Bronchial epithelial cell (primary cell): ENCODE measurements around the gene RANBP1. TPM values are rescaled to one million over a fixed set of nuclear protein-coding genes. Genes with fewer than 3 reads are reported as not detected.
A peak's percentile ranks its signal among the peaks of the same experiment; 100 is the strongest.

Experiments used
- DNase-seq: peaks from one replicate; pipeline ENCODE4 v3.0.0-alpha.2; 2010; ENCODE audit warnings: low read depth
- FAIRE-seq: peaks from 2 replicates; lab custom pipeline; 2011; peaks lifted over from hg19 to GRCh38; lab: Jason Lieb, UNC
- H3K27me3 ChIP-seq: 2 replicates; pipeline ENCODE4 v1.5.1; 2011; ENCODE audit warnings: low read length; ENCODE audit not compliant: control insufficient read depth, insufficient read depth
- H3K36me3 ChIP-seq: 2 replicates; pipeline ENCODE4 v1.5.1; 2011; ENCODE audit warnings: low read length; ENCODE audit not compliant: control insufficient read depth, insufficient read depth
- H3K4me3 ChIP-seq: 2 replicates; pipeline ENCODE4 v1.5.1; 2011; ENCODE audit warnings: mild to moderate bottlenecking, low read depth, low read length, control low read depth
- CTCF ChIP-seq: IDR thresholded peaks from 2 replicates; pipeline ENCODE4 v1.5.1; 2011; ENCODE audit warnings: mild to moderate bottlenecking, moderate library complexity, low read length, control low read depth, inconsistent platforms; ENCODE audit not compliant: insufficient read depth, severe bottlenecking
- total RNA-seq: library from RNA; depleted of rRNA; stranded (reverse); fragments of >200 nt; gene quantifications from 2 replicates; pipeline ENCODE4 v1.2.1, GENCODE V29; 2014

The RANBP1 gene
- total RNA-seq, 1 donor from 2014 or later, result 263 TPM

- FAIRE-seq (no peak), DNase-seq (no peak)
- H3K4me3 ChIP-seq, result peak overlapping the region; percentile 97
- no peaks in the 10 kb centered on the region for H3K27me3 ChIP-seq
- no peak for TF ChIP-seq CTCF
- peaks cover 32% of the 10 kb centered on the region for H3K36me3 ChIP-seq
Observed at GRCh38 chr22:20118300-20119020, 2.6 kb downstream of the RANBP1 start.

GRCh38 chr22:20121856-20122415, 6.0 kb downstream of the RANBP1 start:
- DNase-seq, result no peak
- TF ChIP-seq CTCF, result no peak
- peaks cover 33% of the 10 kb centered on the region for H3K36me3 ChIP-seq

GRCh38 chr22:20123366-20124082, 7.6 kb downstream of the RANBP1 start:
- Histone ChIP-seq H3K4me3 (no peak overlapping the region), H3K36me3 (peaks cover 37% of the 10 kb centered on the region), H3K27me3 (no peaks in the 10 kb centered on the region)
- no peak for DNase-seq
- TF ChIP-seq CTCF, result no peak
- no peak for FAIRE-seq

More at GRCh38 chr22:20121856-20122415, 6.0 kb downstream of the RANBP1 start:
- no peak overlapping the region for H3K4me3 ChIP-seq
- H3K27me3 ChIP-seq, result no peaks in the 10 kb centered on the region
- FAIRE-seq, result no peak

GRCh38 chr22:20124083-20124787, 8.3 kb downstream of the RANBP1 start:
- TF ChIP-seq CTCF, result no peak
- no peak for FAIRE-seq
- no peak for DNase-seq
- no peak overlapping the region for H3K4me3 ChIP-seq
- H3K36me3 ChIP-seq, result peaks cover 37% of the 10 kb centered on the region
- H3K27me3 ChIP-seq, result no peaks in the 10 kb centered on the region

- Histone ChIP-seq H3K4me3 (no peak overlapping the region), H3K27me3 (no peaks in the 10 kb centered on the region), H3K36me3 (peaks cover 30% of the 10 kb centered on the region)
- DNase-seq (no peak), FAIRE-seq (no peak)
- TF ChIP-seq CTCF, result no peak
Observed at GRCh38 chr22:20125201-20126174, 9.6 kb downstream of the RANBP1 start.
